Nephron progenitor cell (in vitro differentiated cells): ENCODE data around the gene GRPEL1.

Experiments used
- DNase-seq: peaks from one replicate; pipeline ENCODE4 v3.0.0; 2021
- H3K27ac Mint-ChIP-seq: 2 replicates; pipeline ENCODE4 v1.8.0; 2021; ENCODE audit warnings: mild to moderate bottlenecking, moderate library complexity, mixed read lengths
- H3K27me3 Mint-ChIP-seq: 2 replicates; pipeline ENCODE4 v1.8.0; 2021; ENCODE audit warnings: mild to moderate bottlenecking, low read depth, mixed read lengths; ENCODE audit not compliant: poor library complexity
- H3K36me3 Mint-ChIP-seq: 2 replicates; pipeline ENCODE4 v1.8.0; 2021; ENCODE audit warnings: low read depth, mixed read lengths
- H3K4me1 Mint-ChIP-seq: 2 replicates; pipeline ENCODE4 v1.8.0; 2021; ENCODE audit warnings: mixed read lengths
- H3K4me3 Mint-ChIP-seq: 2 replicates; pipeline ENCODE4 v1.8.0; 2021; ENCODE audit warnings: mild to moderate bottlenecking, moderate library complexity, mixed read lengths
- H3K9me3 Mint-ChIP-seq: 2 replicates; pipeline ENCODE4 v1.8.0; 2021; ENCODE audit warnings: mild to moderate bottlenecking, moderate library complexity, mixed read lengths
- CTCF ChIP-seq: fragments of 200-600 bp; sonication (generic); IDR thresholded peaks from 2 replicates; pipeline ENCODE4 v1.5.0; 2021; ENCODE audit warnings: antibody characterized with exemption

Gene GRPEL1

GRCh38 chr4:7110546-7110945 is 42.7 kb upstream of the GRPEL1 start:
- Mint-ChIP-seq H3K9me3 (peaks cover 16% of the 10 kb centered on the region), H3K27ac (no peak overlapping the region), H3K36me3 (no peaks in the 10 kb centered on the region), H3K4me1 (peaks cover 15% of the 10 kb centered on the region), H3K4me3 (no peak overlapping the region), H3K27me3 (peaks cover 8% of the 10 kb centered on the region)
- DNase-seq: no peak
- no peak for TF ChIP-seq CTCF

- no peak for DNase-seq
- TF ChIP-seq CTCF: no peak
- Mint-ChIP-seq H3K4me1 (peaks cover 26% of the 10 kb centered on the region), H3K36me3 (no peaks in the 10 kb centered on the region), H3K27me3 (peaks cover 18% of the 10 kb centered on the region), H3K27ac (peak overlapping the region; percentile 48), H3K9me3 (peaks cover 15% of the 10 kb centered on the region), H3K4me3 (no peak overlapping the region)
Observed at GRCh38 chr4:7109169-7109568, 41.3 kb upstream of the GRPEL1 start.

GRCh38 chr4:7108660-7109059 is 40.8 kb upstream of the GRPEL1 start:
- H3K4me3 Mint-ChIP-seq: no peak overlapping the region
- peaks cover 18% of the 10 kb centered on the region for H3K27me3 Mint-ChIP-seq
- no peaks in the 10 kb centered on the region for H3K36me3 Mint-ChIP-seq
- DNase-seq: no peak
- no peak for TF ChIP-seq CTCF
- H3K4me1 Mint-ChIP-seq: peaks cover 30% of the 10 kb centered on the region
- H3K27ac Mint-ChIP-seq: no peak overlapping the region
- H3K9me3 Mint-ChIP-seq: peaks cover 12% of the 10 kb centered on the region

GRCh38 chr4:7108046-7108625 is 40.3 kb upstream of the GRPEL1 start:
- Mint-ChIP-seq H3K4me3 (no peak overlapping the region), H3K27ac (no peak overlapping the region), H3K9me3 (peaks cover 12% of the 10 kb centered on the region), H3K4me1 (peaks cover 35% of the 10 kb centered on the region), H3K36me3 (no peaks in the 10 kb centered on the region), H3K27me3 (peaks cover 21% of the 10 kb centered on the region)
- no peak for TF ChIP-seq CTCF
- no peak for DNase-seq

GRCh38 chr4:7107166-7107905 is 39.5 kb upstream of the GRPEL1 start:
- Mint-ChIP-seq H3K27me3 (peaks cover 21% of the 10 kb centered on the region), H3K4me1 (peaks cover 40% of the 10 kb centered on the region), H3K27ac (no peak overlapping the region), H3K4me3 (no peak overlapping the region), H3K36me3 (no peaks in the 10 kb centered on the region), H3K9me3 (peaks cover 12% of the 10 kb centered on the region)
- no peak for TF ChIP-seq CTCF
- no peak for DNase-seq

GRCh38 chr4:7105276-7105675 is 37.4 kb upstream of the GRPEL1 start:
- no peak overlapping the region for H3K4me3 Mint-ChIP-seq
- peaks cover 50% of the 10 kb centered on the region for H3K4me1 Mint-ChIP-seq
- peaks cover 4% of the 10 kb centered on the region for H3K9me3 Mint-ChIP-seq
- no peak overlapping the region for H3K27ac Mint-ChIP-seq
- TF ChIP-seq CTCF: no peak
- H3K36me3 Mint-ChIP-seq: no peaks in the 10 kb centered on the region
- H3K27me3 Mint-ChIP-seq: peaks cover 23% of the 10 kb centered on the region
- no peak for DNase-seq
